ENCODE data around the gene KIF19. TPM values are rescaled to one million over a fixed set of nuclear protein-coding genes. Genes with fewer than 3 reads are reported as not detected.

KIF19 gene
- polyA plus RNA-seq, 2 of the 4 experiments (the other 2 are of a cell fraction) = not detected

DNA sequence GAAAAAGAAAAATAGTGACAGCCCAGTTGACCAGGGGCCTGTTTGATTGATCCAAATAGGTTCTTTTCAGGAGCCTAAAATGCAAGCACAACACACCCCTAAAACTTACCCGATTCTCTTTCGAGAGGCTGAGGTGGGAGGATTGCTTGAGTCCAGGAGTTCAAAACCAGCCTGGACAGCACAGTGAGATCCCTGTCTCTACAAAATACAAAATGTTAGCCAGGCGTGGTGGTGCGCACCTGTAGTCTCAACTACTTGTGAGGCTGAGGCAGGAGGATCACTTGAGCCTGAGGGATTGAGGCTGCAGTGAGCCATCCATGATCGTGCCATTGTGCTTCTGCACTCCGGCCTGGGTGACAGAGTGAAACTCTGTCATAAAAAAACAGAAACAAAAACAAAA lies 1.5 kb upstream of the KIF19 start:
- TF ChIP-seq FOXS1 (CRISPR knock-in tag; IDR thresholded peaks at IDR 0.05) (no peak), HDAC2 (IDR thresholded peaks at IDR 0.05) (no peak), CEBPB (IDR thresholded peaks at IDR 0.05) (no peak), EHMT2 (IDR thresholded peaks at IDR 0.05; ENCODE audit: low read depth) (no peak), MAFK (IDR thresholded peaks at IDR 0.05; ENCODE audit: partially characterized antibody) (no peak), CBX8 (IDR thresholded peaks at IDR 0.05) (no peak), RARB (CRISPR knock-in tag; IDR thresholded peaks at IDR 0.05) (no peak), MAZ (IDR thresholded peaks at IDR 0.05; ENCODE audit: borderline replicate concordance, low read depth, low read length) (no peak), NFE2L2 (conservative IDR thresholded peaks at IDR 0.05; ENCODE audit: low read length) (no peak), RAD21 (conservative IDR thresholded peaks at IDR 0.05 in 1 of 2, IDR thresholded peaks at IDR 0.05 in 1 of 2) (no peak), JUN (IDR thresholded peaks at IDR 0.05) (no peak), ZC3H11A (IDR thresholded peaks at IDR 0.05) (no peak), JUNB (IDR thresholded peaks at IDR 0.05) (no peak), EHF (CRISPR knock-in tag; IDR thresholded peaks at IDR 0.05) (no peak), FOSB (CRISPR knock-in tag; IDR thresholded peaks at IDR 0.05) (no peak)
- TF ChIP-seq, protein P1, sequence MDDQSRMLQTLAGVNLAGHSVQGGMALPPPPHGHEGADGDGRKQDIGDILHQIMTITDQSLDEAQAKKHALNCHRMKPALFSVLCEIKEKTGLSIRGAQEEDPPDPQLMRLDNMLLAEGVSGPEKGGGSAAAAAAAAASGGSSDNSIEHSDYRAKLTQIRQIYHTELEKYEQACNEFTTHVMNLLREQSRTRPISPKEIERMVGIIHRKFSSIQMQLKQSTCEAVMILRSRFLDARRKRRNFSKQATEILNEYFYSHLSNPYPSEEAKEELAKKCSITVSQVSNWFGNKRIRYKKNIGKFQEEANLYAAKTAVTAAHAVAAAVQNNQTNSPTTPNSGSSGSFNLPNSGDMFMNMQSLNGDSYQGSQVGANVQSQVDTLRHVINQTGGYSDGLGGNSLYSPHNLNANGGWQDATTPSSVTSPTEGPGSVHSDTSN (IDR thresholded peaks at IDR 0.05) = no peak
- TF ChIP-seq, protein P2, sequence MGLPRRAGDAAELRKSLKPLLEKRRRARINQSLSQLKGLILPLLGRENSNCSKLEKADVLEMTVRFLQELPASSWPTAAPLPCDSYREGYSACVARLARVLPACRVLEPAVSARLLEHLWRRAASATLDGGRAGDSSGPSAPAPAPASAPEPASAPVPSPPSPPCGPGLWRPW (IDR thresholded peaks at IDR 0.05) = no peak
- DNase-seq (ENCODE audit: low read depth in 1 of 2, low spot score in 1 of 2) (no peak), FAIRE-seq (no peak), ATAC-seq (no peak)
- H3K9me3 ChIP-seq = no peaks in the 10 kb centered on the region
- H3K4me2 ChIP-seq = no peak overlapping the region
- ChIA-PET POLR2A (no interaction called here), CTCF (interaction anchor here (0.8 kb wide), 1 partner anchor 29 kb away, joined by 3 read pairs; no protein-coding TSS in a partner anchor)
- no peak overlapping the region for H3K4me3 ChIP-seq
- no peak overlapping the region for H3K27ac ChIP-seq
- 68% methylated on average over 6 of the region's 6 CpGs for WGBS (ENCODE audit: missing lambda C conversion rate)
- peaks cover 6% of the 10 kb centered on the region; the same call in 1 of the 3 replicates for H3K4me1 ChIP-seq

DNA sequence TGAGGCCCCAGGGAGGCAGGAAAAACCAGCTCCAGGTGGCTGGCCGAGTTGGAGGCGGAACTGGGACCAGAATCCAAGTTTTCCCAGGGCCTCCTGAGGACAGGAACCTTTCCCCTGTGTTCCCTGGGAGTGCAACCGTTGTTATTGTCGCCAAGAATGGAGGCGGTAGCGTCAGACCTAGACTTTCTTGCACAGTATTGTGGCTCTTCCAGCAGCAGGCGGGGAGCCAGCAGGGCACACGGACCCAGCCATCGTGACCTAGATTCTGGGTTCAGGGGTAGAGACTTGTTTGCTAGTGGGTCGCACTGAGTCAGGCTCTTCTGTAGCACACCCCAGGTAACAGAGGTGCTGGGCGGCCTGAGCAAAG lies 667 bp upstream of the KIF19 start:
- CTCF ChIA-PET = no interaction called here
- no peak; a peak in 1 of 6 replicates for ATAC-seq
- TF ChIP-seq RFX5 (IDR thresholded peaks at IDR 0.05) (no peak), HOXB13 (CRISPR knock-in tag; IDR thresholded peaks at IDR 0.05; ENCODE audit: low read depth) (no peak), KDM1A (IDR thresholded peaks at IDR 0.05; ENCODE audit: low read depth) (no peak), BHLHE40 (IDR thresholded peaks at IDR 0.05; ENCODE audit: low read depth, low read length) (no peak), POLR2AphosphoS2 (conservative IDR thresholded peaks at IDR 0.05; ENCODE audit: low read length) (no peak)
- H3K4me1 ChIP-seq = peaks cover 6% of the 10 kb centered on the region; the same call in 1 of the 3 replicates
- FAIRE-seq = no peak
- no peak overlapping the region; the same call in 2 of the 3 replicates for H3K4me2 ChIP-seq
- H3K9me3 ChIP-seq = no peaks in the 10 kb centered on the region
- 73% methylated on average over 11 of the region's 11 CpGs for WGBS (ENCODE audit: missing lambda C conversion rate)
- no peak overlapping the region for H3K4me3 ChIP-seq
- no peak for DNase-seq (ENCODE audit: low read depth in 1 of 2, low spot score in 1 of 2)
- H3K27ac ChIP-seq = no peak overlapping the region
- POLR2A ChIA-PET = no interaction called here

DNA sequence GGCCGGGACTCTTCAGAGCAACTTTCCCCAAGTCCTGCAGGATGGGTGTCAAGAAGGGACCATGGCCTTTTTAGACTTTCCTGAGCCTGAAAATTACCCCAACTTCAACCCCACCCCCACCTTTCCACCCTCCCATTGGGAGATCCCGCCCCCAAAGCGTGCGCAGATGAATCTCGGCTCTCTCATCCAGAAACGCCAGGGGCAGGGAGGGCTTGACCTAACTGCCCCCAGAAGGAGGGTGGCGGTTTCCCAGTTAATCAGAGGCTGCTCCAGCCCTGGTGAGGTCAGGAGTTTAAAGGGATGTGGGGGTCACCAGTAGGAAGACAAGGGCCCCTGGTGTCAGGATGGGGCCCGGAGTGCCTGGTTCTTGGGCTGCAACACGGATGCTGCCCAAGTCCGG lies 480 bp downstream of the KIF19 start:
- ChIA-PET CTCF (interaction anchor here (1.6 kb wide), 1 partner anchor 26 kb away, joined by 5 read pairs; no protein-coding TSS in a partner anchor), POLR2A (no interaction called here)
- Histone ChIP-seq H3K4me2 (peak overlapping the region; percentile 71), H3K4me3 (no peak overlapping the region), H3K4me1 (peaks cover 6% of the 10 kb centered on the region; the same call in 1 of the 3 replicates), H3K27ac (no peak overlapping the region), H3K9me3 (no peaks in the 10 kb centered on the region)
- DNase-seq (ENCODE audit: low read depth in 1 of 2, low spot score in 1 of 2) = no peak
- TF ChIP-seq EP300 (IDR thresholded peaks at IDR 0.05) (no peak), MAFK (IDR thresholded peaks at IDR 0.05; ENCODE audit: partially characterized antibody) (no peak), ZSCAN20 (CRISPR knock-in tag; IDR thresholded peaks at IDR 0.05) (no peak), NFE2L2 (conservative IDR thresholded peaks at IDR 0.05; ENCODE audit: low read length) (no peak), FOXS1 (CRISPR knock-in tag; IDR thresholded peaks at IDR 0.05) (no peak), CBX8 (IDR thresholded peaks at IDR 0.05) (no peak), ESRRA (IDR thresholded peaks at IDR 0.05; ENCODE audit: borderline replicate concordance, low read length) (no peak), BHLHE40 (IDR thresholded peaks at IDR 0.05; ENCODE audit: low read depth, low read length) (no peak)
- TF ChIP-seq, protein P3, sequence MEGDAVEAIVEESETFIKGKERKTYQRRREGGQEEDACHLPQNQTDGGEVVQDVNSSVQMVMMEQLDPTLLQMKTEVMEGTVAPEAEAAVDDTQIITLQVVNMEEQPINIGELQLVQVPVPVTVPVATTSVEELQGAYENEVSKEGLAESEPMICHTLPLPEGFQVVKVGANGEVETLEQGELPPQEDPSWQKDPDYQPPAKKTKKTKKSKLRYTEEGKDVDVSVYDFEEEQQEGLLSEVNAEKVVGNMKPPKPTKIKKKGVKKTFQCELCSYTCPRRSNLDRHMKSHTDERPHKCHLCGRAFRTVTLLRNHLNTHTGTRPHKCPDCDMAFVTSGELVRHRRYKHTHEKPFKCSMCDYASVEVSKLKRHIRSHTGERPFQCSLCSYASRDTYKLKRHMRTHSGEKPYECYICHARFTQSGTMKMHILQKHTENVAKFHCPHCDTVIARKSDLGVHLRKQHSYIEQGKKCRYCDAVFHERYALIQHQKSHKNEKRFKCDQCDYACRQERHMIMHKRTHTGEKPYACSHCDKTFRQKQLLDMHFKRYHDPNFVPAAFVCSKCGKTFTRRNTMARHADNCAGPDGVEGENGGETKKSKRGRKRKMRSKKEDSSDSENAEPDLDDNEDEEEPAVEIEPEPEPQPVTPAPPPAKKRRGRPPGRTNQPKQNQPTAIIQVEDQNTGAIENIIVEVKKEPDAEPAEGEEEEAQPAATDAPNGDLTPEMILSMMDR (IDR thresholded peaks at IDR 0.05) = no peak
- TF ChIP-seq, protein P1 (IDR thresholded peaks at IDR 0.05) = no peak
- ATAC-seq = no peak
- WGBS (ENCODE audit: missing lambda C conversion rate) = 83% methylated on average over 7 of the region's 10 CpGs
- FAIRE-seq = no peak

All from A549 (cell line).